Trophoblast cell (in vitro differentiated cells and primary cell): ENCODE data around the gene BLM.

Experiments
- DNase-seq, 2 donors: peaks; one replicate each; pipeline ENCODE4 v3.0.0-alpha.2; 2016
- H2AFZ ChIP-seq: 2 replicates; pipeline ENCODE4 v1.6.1; 2013; ENCODE audit warnings: low read length, moderate library complexity, mild to moderate bottlenecking; ENCODE audit not compliant: insufficient read depth, poor library complexity
- H2AK5ac ChIP-seq: 2 replicates; pipeline ENCODE4 v1.6.1; 2013; ENCODE audit warnings: mild to moderate bottlenecking, low read length
- H2BK120ac ChIP-seq: 2 replicates; pipeline ENCODE4 v1.6.1; 2013; ENCODE audit warnings: low read length, mild to moderate bottlenecking, moderate library complexity; ENCODE audit not compliant: insufficient read depth, poor library complexity
- H2BK12ac ChIP-seq: 2 replicates; pipeline ENCODE4 v1.6.1; 2013; ENCODE audit warnings: mild to moderate bottlenecking, low read length, moderate library complexity
- H2BK5ac ChIP-seq: 2 replicates; pipeline ENCODE4 v1.6.1; 2013; ENCODE audit warnings: low read length, low read depth, moderate library complexity, mild to moderate bottlenecking; ENCODE audit not compliant: poor library complexity
- H3K14ac ChIP-seq: 2 replicates; pipeline ENCODE4 v1.6.1; 2013; ENCODE audit warnings: mild to moderate bottlenecking, low read length
- H3K18ac ChIP-seq: 2 replicates; pipeline ENCODE4 v1.6.1; 2013; ENCODE audit warnings: mild to moderate bottlenecking, low read length
- H3K23ac ChIP-seq: 2 replicates; pipeline ENCODE4 v1.6.1; 2013; ENCODE audit warnings: low read length
- H3K27ac ChIP-seq: 2 replicates; pipeline ENCODE4 v1.5.1; 2013; ENCODE audit warnings: low read depth, mild to moderate bottlenecking, inconsistent platforms, low read length, moderate library complexity
- H3K27me3 ChIP-seq: 2 replicates; pipeline ENCODE4 v1.6.1; 2013; ENCODE audit warnings: inconsistent platforms, mild to moderate bottlenecking, low read length, moderate library complexity; ENCODE audit not compliant: insufficient read depth
- H3K36me3 ChIP-seq, 2 experiments: 1 replicate in 1 of 2; 2 replicates in 1 of 2; pipeline ENCODE4 v1.6.1; 2013; ENCODE audit warnings: low read length in 2 of 2, mild to moderate bottlenecking in 2 of 2, moderate library complexity in 1 of 2; ENCODE audit not compliant: insufficient read depth in 2 of 2, control insufficient read depth in 1 of 2
- H3K4ac ChIP-seq: 2 replicates; pipeline ENCODE4 v1.6.1; 2013; ENCODE audit warnings: low read depth, mild to moderate bottlenecking, low read length, moderate library complexity
- H3K4me1 ChIP-seq, 2 experiments: 1 replicate in 1 of 2; 2 replicates in 1 of 2; pipeline ENCODE4 v1.6.1; 2013; ENCODE audit warnings: low read length in 2 of 2, mild to moderate bottlenecking in 2 of 2, moderate library complexity in 1 of 2; ENCODE audit not compliant: insufficient read depth in 2 of 2, control insufficient read depth in 1 of 2
- H3K4me2 ChIP-seq: 2 replicates; pipeline ENCODE4 v1.6.1; 2013; ENCODE audit warnings: inconsistent platforms, mild to moderate bottlenecking, low read length, moderate library complexity
- H3K4me3 ChIP-seq: 2 replicates; pipeline ENCODE4 v1.5.1; 2013; ENCODE audit warnings: mild to moderate bottlenecking, low read depth, low read length, inconsistent platforms
- H3K79me1 ChIP-seq: one replicate; pipeline ENCODE4 v1.6.1; 2013; ENCODE audit warnings: low read length
- H3K79me2 ChIP-seq: 2 replicates; pipeline ENCODE4 v1.6.1; 2013; ENCODE audit warnings: low read length, mild to moderate bottlenecking; ENCODE audit not compliant: control insufficient read depth, insufficient read depth, poor library complexity
- H3K9ac ChIP-seq: 2 replicates; pipeline ENCODE4 v1.6.1; 2013; ENCODE audit warnings: mild to moderate bottlenecking, low read length
- H3K9me3 ChIP-seq: 2 replicates; pipeline ENCODE4 v1.6.1; 2013; ENCODE audit warnings: low read depth, mild to moderate bottlenecking, control low read depth, inconsistent platforms, low read length; ENCODE audit not compliant: insufficient read depth
- H4K12ac ChIP-seq: 2 replicates; pipeline ENCODE4 v1.6.1; 2013; ENCODE audit warnings: low read depth, mild to moderate bottlenecking, low read length, moderate library complexity
- H4K8ac ChIP-seq: 2 replicates; pipeline ENCODE4 v1.6.1; 2013; ENCODE audit warnings: low read depth, mild to moderate bottlenecking, low read length, moderate library complexity
- H4K91ac ChIP-seq: one replicate; pipeline ENCODE4 v1.6.1; 2013; ENCODE audit warnings: low read depth, mild to moderate bottlenecking, low read length, moderate library complexity
- WGBS: extraction: QIAGEN DNeasy Blood & Tissue Kit; methylation state at CpG from one replicate; pipeline ENCODE4 v1.1.7; 2013; ENCODE audit warnings: missing lambda C conversion rate; ENCODE audit not compliant: insufficient read length, insufficient coverage; ENCODE audit errors: extremely low coverage; 5-methylcytosine and 5-hydroxymethylcytosine counted together

The BLM gene

DNA sequence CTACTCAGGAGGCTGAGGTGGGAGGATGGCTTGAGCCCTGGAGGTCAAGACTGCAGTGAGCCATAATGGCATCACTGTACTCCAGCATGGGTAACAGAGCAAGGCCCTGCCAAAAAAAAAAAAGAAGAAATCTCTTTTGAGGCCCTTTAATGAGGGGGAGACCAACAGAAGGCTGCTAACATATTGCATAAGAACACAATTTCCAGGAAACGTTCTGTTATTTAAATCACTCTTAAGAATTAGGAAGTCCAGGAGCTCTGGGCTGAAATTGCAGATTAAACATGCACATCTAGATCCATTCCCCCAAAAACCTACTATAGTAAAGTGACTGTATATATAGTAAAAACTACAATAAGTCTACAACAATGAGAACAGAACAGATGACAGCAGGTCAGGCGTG, 16.1 kb upstream of the BLM start:
- no peaks in the 10 kb centered on the region for H3K79me1 ChIP-seq
- H3K4ac ChIP-seq: no peak overlapping the region
- H3K79me2 ChIP-seq: no peaks in the 10 kb centered on the region
- DNase-seq: no peak
- H3K9me3 ChIP-seq: peaks cover 2% of the 10 kb centered on the region
- no peak overlapping the region for H2BK120ac ChIP-seq
- no peak overlapping the region for H4K12ac ChIP-seq
- no peaks in the 10 kb centered on the region for H3K27me3 ChIP-seq
- H3K4me3 ChIP-seq: no peak overlapping the region
- H3K27ac ChIP-seq: no peak overlapping the region
- no peak overlapping the region for H3K9ac ChIP-seq
- no peak overlapping the region for H2BK5ac ChIP-seq
- no peak overlapping the region for H3K4me2 ChIP-seq
- H2AK5ac ChIP-seq: no peak overlapping the region
- no peak overlapping the region for H4K91ac ChIP-seq
- H4K8ac ChIP-seq: no peak overlapping the region
- H2AFZ ChIP-seq: no peak overlapping the region
- H3K18ac ChIP-seq: no peak overlapping the region
- H3K36me3 ChIP-seq: no peaks in the 10 kb centered on the region
- H3K14ac ChIP-seq: no peak overlapping the region
- no peak overlapping the region for H3K23ac ChIP-seq
- H2BK12ac ChIP-seq: no peak overlapping the region
- no peaks in the 10 kb centered on the region for H3K4me1 ChIP-seq
- WGBS: no CpG with 5 or more reads among the region's 2 CpGs

GRCh38 chr15:90701880-90702630, 15.1 kb upstream of the BLM start:
- Histone ChIP-seq H2AK5ac (no peak overlapping the region), H4K8ac (no peak overlapping the region), H3K27ac (no peak overlapping the region), H3K18ac (no peak overlapping the region), H3K4me3 (no peak overlapping the region), H2BK120ac (no peak overlapping the region), H3K27me3 (no peaks in the 10 kb centered on the region), H3K36me3 (no peaks in the 10 kb centered on the region), H3K23ac (no peak overlapping the region), H3K14ac (no peak overlapping the region), H3K79me2 (no peaks in the 10 kb centered on the region), H3K4me1 (no peaks in the 10 kb centered on the region), H3K4me2 (no peak overlapping the region), H3K9ac (no peak overlapping the region), H4K12ac (no peak overlapping the region), H3K79me1 (no peaks in the 10 kb centered on the region), H3K4ac (no peak overlapping the region), H2BK12ac (no peak overlapping the region), H2BK5ac (no peak overlapping the region), H4K91ac (no peak overlapping the region), H3K9me3 (peaks cover 2% of the 10 kb centered on the region), H2AFZ (no peak overlapping the region)
- no peak for DNase-seq
- WGBS: no CpG with 5 or more reads among the region's 9 CpGs

DNA sequence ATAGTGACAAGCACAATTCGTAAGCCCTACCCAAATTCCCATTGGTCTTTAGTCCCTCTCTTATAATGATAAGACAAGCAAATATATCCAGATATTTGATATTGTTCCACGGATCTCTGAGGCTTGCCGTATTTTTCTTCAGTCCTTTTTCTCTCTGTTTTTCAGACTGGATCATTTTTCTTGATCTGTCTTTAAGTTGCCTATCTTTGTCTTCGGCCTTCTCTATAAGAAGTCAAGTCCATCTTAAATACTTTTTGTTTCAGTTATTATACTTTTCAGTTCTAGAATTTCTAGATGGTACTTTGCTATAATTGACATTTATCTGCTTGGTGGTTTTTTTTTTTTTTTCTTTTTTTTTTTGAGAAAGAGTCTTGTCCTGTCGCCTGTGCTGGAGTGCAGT, 13.7 kb upstream of the BLM start:
- Histone ChIP-seq H2BK12ac (no peak overlapping the region), H3K36me3 (no peaks in the 10 kb centered on the region), H3K79me2 (no peaks in the 10 kb centered on the region), H3K9ac (no peak overlapping the region), H3K4ac (no peak overlapping the region), H2BK5ac (no peak overlapping the region), H3K14ac (no peak overlapping the region), H3K79me1 (no peaks in the 10 kb centered on the region), H3K27ac (no peak overlapping the region), H2BK120ac (no peak overlapping the region), H3K18ac (no peak overlapping the region), H3K27me3 (no peaks in the 10 kb centered on the region), H4K8ac (no peak overlapping the region), H2AK5ac (no peak overlapping the region), H2AFZ (no peak overlapping the region), H3K4me2 (no peak overlapping the region), H4K12ac (no peak overlapping the region), H4K91ac (no peak overlapping the region), H3K23ac (no peak overlapping the region), H3K9me3 (peaks cover 2% of the 10 kb centered on the region), H3K4me1 (no peaks in the 10 kb centered on the region), H3K4me3 (no peak overlapping the region)
- no CpG with 5 or more reads among the region's 5 CpGs for WGBS
- DNase-seq: no peak

DNA sequence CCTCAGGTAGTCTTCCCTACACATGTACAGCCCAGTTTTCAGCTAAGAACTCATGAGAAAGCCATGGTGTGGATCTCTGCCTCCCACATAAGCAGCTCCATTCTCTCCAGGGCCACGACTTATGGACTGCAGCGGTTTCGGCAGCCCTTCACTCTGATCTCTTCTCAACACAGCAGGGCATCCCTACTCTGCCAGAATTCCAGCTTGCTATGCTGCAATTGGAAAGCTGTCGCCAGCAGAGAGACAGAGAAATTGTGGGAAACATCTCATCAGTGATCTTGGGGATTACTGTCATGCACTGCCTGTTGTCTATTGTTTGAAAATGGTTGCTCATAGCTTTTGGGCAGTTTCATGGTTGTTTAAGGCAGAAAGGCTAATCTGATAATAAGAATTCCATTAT, 11.9 kb upstream of the BLM start:
- Histone ChIP-seq H3K79me2 (no peaks in the 10 kb centered on the region), H3K4ac (no peak overlapping the region), H2BK120ac (no peak overlapping the region), H4K91ac (no peak overlapping the region), H3K9ac (no peak overlapping the region), H3K23ac (no peak overlapping the region), H3K27ac (no peak overlapping the region), H2AK5ac (no peak overlapping the region), H4K8ac (no peak overlapping the region), H3K4me1 (no peaks in the 10 kb centered on the region), H3K27me3 (no peaks in the 10 kb centered on the region), H2AFZ (no peak overlapping the region), H3K14ac (no peak overlapping the region), H3K18ac (no peak overlapping the region), H3K36me3 (no peaks in the 10 kb centered on the region), H3K79me1 (no peaks in the 10 kb centered on the region), H3K9me3 (peaks cover 2% of the 10 kb centered on the region), H3K4me3 (no peak overlapping the region), H3K4me2 (no peak overlapping the region), H4K12ac (no peak overlapping the region), H2BK5ac (no peak overlapping the region), H2BK12ac (no peak overlapping the region)
- DNase-seq: no peak
- no CpG with 5 or more reads among the region's 4 CpGs for WGBS
